Stimulated activated CD4-positive, alpha-beta T cell treated with anti-CD3 and anti-CD28 coated beads, Interleukin-4, amount 100 ng/mL, for 48 hours (primary cell): ENCODE results near the gene IGSF21.

ENCODE experiments used
- DNase-seq, 2 donors: peaks; one replicate each; pipeline ENCODE4 v3.0.0-alpha.2; 2020; ENCODE audit warnings: low read depth in 2 of 2

IGSF21 gene

GRCh38 chr1:18257778-18258177, 150.2 kb downstream of the IGSF21 start:
- no peak for DNase-seq

- no peak for DNase-seq
Observed at GRCh38 chr1:18261891-18262290, 154.3 kb downstream of the IGSF21 start.

- no peak for DNase-seq
Observed at GRCh38 chr1:18262726-18263125, 155.1 kb downstream of the IGSF21 start.

- DNase-seq: no peak
Observed at GRCh38 chr1:18263547-18264120, 156.0 kb downstream of the IGSF21 start.

- DNase-seq: no peak
Observed at GRCh38 chr1:18264450-18265039, 156.9 kb downstream of the IGSF21 start.

- no peak for DNase-seq
Observed at GRCh38 chr1:18265641-18266040, 158.0 kb downstream of the IGSF21 start.

GRCh38 chr1:18266391-18266790, 158.8 kb downstream of the IGSF21 start:
- DNase-seq: no peak

GRCh38 chr1:18271336-18271735, 163.7 kb downstream of the IGSF21 start:
- no peak for DNase-seq

- DNase-seq: no peak
Observed at GRCh38 chr1:18278946-18279345, 171.3 kb downstream of the IGSF21 start.

GRCh38 chr1:18279351-18280074, 171.9 kb downstream of the IGSF21 start:
- DNase-seq: no peak

- no peak for DNase-seq
Observed at GRCh38 chr1:18280956-18281355, 173.4 kb downstream of the IGSF21 start.

- no peak for DNase-seq
Observed at GRCh38 chr1:18282851-18283600, 175.4 kb downstream of the IGSF21 start.

GRCh38 chr1:18283601-18284385, 176.2 kb downstream of the IGSF21 start:
- DNase-seq: no peak

GRCh38 chr1:18284805-18285537, 177.4 kb downstream of the IGSF21 start:
- DNase-seq: no peak

GRCh38 chr1:18285538-18285924, 177.9 kb downstream of the IGSF21 start:
- DNase-seq: no peak

- no peak for DNase-seq
Observed at GRCh38 chr1:18288722-18289121, 181.1 kb downstream of the IGSF21 start.

- DNase-seq: no peak
Observed at GRCh38 chr1:18289597-18289996, 182.0 kb downstream of the IGSF21 start.

GRCh38 chr1:18290740-18291412, 183.3 kb downstream of the IGSF21 start:
- no peak for DNase-seq

- DNase-seq: no peak
Observed at GRCh38 chr1:18292531-18292930, 184.9 kb downstream of the IGSF21 start.

- no peak for DNase-seq
Observed at GRCh38 chr1:18293291-18293690, 185.7 kb downstream of the IGSF21 start.
